ENCODE data around the gene NEAT1. TPM values are rescaled to one million over a fixed set of nuclear protein-coding genes. Genes with fewer than 3 reads are reported as not detected.

The NEAT1 gene
- total and polyA plus RNA-seq, 2 of the 8 experiments (the other 6 are each of a cell fraction or from before 2014, with no cell fraction given): 2.4 to 10.7 TPM

- Histone ChIP-seq H2BK15ac (ENCODE audit: low read length) (no peak overlapping the region), H2AFZ (ENCODE audit: low read length) (no peak overlapping the region), H3K27me3 (replicated peaks in 1 of 4; ENCODE audit: control insufficient read depth in 3 of 4, extremely low read depth in 1 of 4, insufficient read depth in 3 of 4, low read length in 3 of 4) (no peaks in the 10 kb centered on the region), H3K4me2 (ENCODE audit: insufficient read depth in 1 of 2, low read depth in 2 of 2, low read length in 2 of 2) (no peak overlapping the region), H4K8ac (ENCODE audit: extremely low read depth, insufficient read depth, low read length) (no peak overlapping the region), H3K9me3 (ENCODE audit: insufficient read depth in 2 of 2, low read depth in 1 of 2, low read length in 1 of 2) (peaks cover 0 to 6% of the 10 kb centered on the region in 2 experiments; a peak in 1 of 4 replicates), H3K79me1 (ENCODE audit: low read depth, low read length) (no peaks in the 10 kb centered on the region), H4K5ac (ENCODE audit: insufficient read length, low read depth, low read length) (no peak overlapping the region), H3K56ac (replicated peaks; ENCODE audit: insufficient read length, low read depth, low read length) (no peak overlapping the region), H2BK120ac (replicated peaks; ENCODE audit: low read depth, low read length) (no peak overlapping the region), H3K27ac (ENCODE audit: low read depth, low read length) (no peak overlapping the region), H3K4ac (replicated peaks; ENCODE audit: insufficient read length, low read depth, low read length) (no peak overlapping the region), H3K4me1 (replicated peaks in 1 of 4; ENCODE audit: control insufficient read depth in 3 of 4, insufficient read depth in 4 of 4, low read length in 3 of 4) (no peaks in the 10 kb centered on the region; a peak in 4 of 7 replicates), H2BK5ac (ENCODE audit: low read depth, low read length) (no peak overlapping the region), H3K23ac (ENCODE audit: insufficient read length) (no peak overlapping the region), H2BK20ac (ENCODE audit: low read length) (no peak overlapping the region), H4K91ac (replicated peaks; ENCODE audit: insufficient read length, low read length) (no peak overlapping the region), H3K79me2 (ENCODE audit: control insufficient read depth in 1 of 2, insufficient read depth in 2 of 2, low read length in 2 of 2) (no peaks in the 10 kb centered on the region), H2AK5ac (ENCODE audit: low read depth, low read length) (no peak overlapping the region), H3K14ac (ENCODE audit: insufficient read length) (no peak overlapping the region), H3K18ac (ENCODE audit: extremely low read depth, low read length) (no peak overlapping the region), H2BK12ac (ENCODE audit: low read depth, low read length) (no peak overlapping the region), H4K20me1 (replicated peaks in 1 of 2; ENCODE audit: control insufficient read depth in 1 of 2, insufficient read depth in 2 of 2, low read length in 2 of 2) (no peaks in the 10 kb centered on the region), H3K4me3 (ENCODE audit: extremely low read depth in 1 of 4, insufficient read depth in 2 of 4, low read depth in 3 of 4, low read length in 4 of 4) (no peak overlapping the region), H3K9ac (replicated peaks in 1 of 4; ENCODE audit: extremely low read depth in 1 of 4, low read depth in 3 of 4, low read length in 3 of 4) (no peak overlapping the region), H3K36me3 (ENCODE audit: control insufficient read depth in 2 of 4, insufficient read depth in 4 of 4, low read length in 3 of 4) (no peaks in the 10 kb centered on the region), H3K23me2 (ENCODE audit: low read depth, low read length) (no peaks in the 10 kb centered on the region; the same call in 1 of the 2 replicates)
- FAIRE-seq (no peak), DNase-seq (ENCODE audit: low read depth in 1 of 2, low spot score in 2 of 2) (no peak)
- POLR2A ChIA-PET (ENCODE audit: partially characterized antibody): interaction anchor here (1.6 to 9.4 kb wide), 6 partner anchors 11 to 61 kb away, joined by 5 to 79 read pairs (median 12); partner anchors contain the start of genes MALAT1 and NEAT1
- 100% methylated on average over 1 of the region's 2 CpGs; no CpG with 5 or more reads in 1 of the 2 experiments for WGBS, 2 experiments (ENCODE audit: extremely low coverage in 1 of 2, insufficient coverage in 1 of 2, insufficient read length in 1 of 2, insufficient replicate concordance in 2 of 2, low coverage in 1 of 2, low lambda C conversion rate in 2 of 2, missing lambda C conversion rate in 1 of 2)
- CTCF ChIA-PET (ENCODE audit: partially characterized antibody): interaction anchor here (1.4 to 5.4 kb wide), 5 partner anchors 21 to 78 kb away, joined by 3 to 42 read pairs (median 7); no protein-coding TSS in a partner anchor
- TF ChIP-seq POLR2AphosphoS5 (IDR thresholded peaks at IDR 0.05; ENCODE audit: low read depth, low read length) (no peak), ZNF274 (IDR thresholded peaks at IDR 0.05; ENCODE audit: borderline replicate concordance, extremely low read depth, low read length) (no peak)
Measured at GRCh38 chr11:65448074-65448417, 25.4 kb downstream of the NEAT1 start.

All from H1 (cell line).